Body of pancreas (tissue), 4 donors: ENCODE results near the gene ZNF134. TPM values are rescaled to one million over a fixed set of nuclear protein-coding genes. Genes with fewer than 3 reads are reported as not detected.
A peak's percentile ranks its signal among the peaks of the same experiment; 100 is the strongest.

Experiments
- ATAC-seq: fragments of 150-250 bp; one replicate; pipeline ENCODE4 v1.9.1; 2016
- DNase-seq, 4 donors: peaks; one replicate each; pipeline ENCODE4 v3.0.0-alpha.2; 2019
- H3K27ac ChIP-seq, 4 donors: fragments of 200-600 bp; sonication (generic); 1 replicate in 3 of 4; 2 replicates in 1 of 4; pipeline versions ENCODE4 v1.5.1 to v1.6.1; 2016 to 2019; ENCODE audit warnings: mild to moderate bottlenecking in 1 of 4, mixed read lengths in 1 of 4, moderate library complexity in 1 of 4
- H3K27me3 ChIP-seq, 2 donors: fragments of 200-600 bp; sonication (generic); one replicate each; pipeline ENCODE4 v1.6.0; 2016; ENCODE audit warnings: mild to moderate bottlenecking in 1 of 2
- H3K36me3 ChIP-seq, 2 donors: fragments of 200-600 bp; sonication (generic); replicated peaks in 1 of 2; 2 replicates each; pipeline ENCODE4 v1.5.1; 2016; ENCODE audit warnings: low read depth in 2 of 2; ENCODE audit not compliant: insufficient read depth in 1 of 2
- H3K4me1 ChIP-seq: fragments of 200-600 bp; sonication (generic); one replicate; pipeline ENCODE4 v1.6.0; 2016
- H3K4me3 ChIP-seq, 2 donors: fragments of 200-600 bp; sonication (generic); 1 replicate in 1 of 2; 2 replicates in 1 of 2; pipeline ENCODE4 v1.5.1; 2016 to 2019
- H3K9me3 ChIP-seq, 3 donors: fragments of 200-600 bp; sonication (generic); 1 replicate in 2 of 3; 2 replicates in 1 of 3; pipeline ENCODE4 v1.5.1; 2016
- CTCF ChIP-seq, 7 experiments: fragments of 450-650 bp in 4 of 7; fragments of 200-600 bp in 3 of 7; sonication (generic) in 3 of 7; IDR thresholded peaks; one replicate each; pipeline ENCODE4 v1.5.1; 2016 to 2019; ENCODE audit warnings: antibody characterized with exemption in 7 of 7
- POLR2A ChIP-seq, 3 donors: fragments of 450-650 bp; IDR thresholded peaks; one replicate each; pipeline ENCODE4 v1.6.1; 2016; ENCODE audit warnings: antibody characterized with exemption in 3 of 3, mild to moderate bottlenecking in 2 of 3
- WGBS, 2 donors: methylation state at CpG; one replicate each; pipeline ENCODE4 v1.1.5; 2017; 5-methylcytosine and 5-hydroxymethylcytosine counted together
- intact Hi-C: fragments of 100-400 bp; cut with DNase I; formaldehyde crosslinking; loops from one replicate; pipeline ENCODE4 v1.15.1; 2023
- total RNA-seq, 2 donors: library from RNA; depleted of rRNA; stranded (reverse); fragments of >200 nt; gene quantifications; one replicate each; pipeline ENCODE4 v1.1.0, GENCODE V29; 2016

ZNF134 gene
- total RNA-seq, 2 donors from 2014 or later, result 6.6 to 10.9 TPM

GRCh38 chr19:57633832-57634131, 19.7 kb downstream of the ZNF134 start:
- WGBS, 2 donors, result 12 to 52% methylated on average over 5 to 6 of the region's 6 CpGs
- no peaks in the 10 kb centered on the region for H3K27me3 ChIP-seq
- no peak overlapping the region for H3K4me3 ChIP-seq
- H3K36me3 ChIP-seq, result peaks cover 0 to 9% of the 10 kb centered on the region in 2 donors
- peaks cover 0 to 17% (median 0%) of the 10 kb centered on the region in 3 donors for H3K9me3 ChIP-seq
- intact Hi-C loops, result no loop called here
- DNase-seq (peak in 2 of 4 donors; percentile 8 to 22), ATAC-seq (peak; percentile 30)
- no peak for TF ChIP-seq POLR2A (IDR thresholded peaks at IDR 0.05)
- no peak for TF ChIP-seq CTCF (IDR thresholded peaks at IDR 0.05)
- peak overlapping the region in 2 of 4 donors; percentile 72 for H3K27ac ChIP-seq
- peaks cover 8% of the 10 kb centered on the region for H3K4me1 ChIP-seq

- H3K27me3 ChIP-seq, result no peaks in the 10 kb centered on the region
- peaks cover 8% of the 10 kb centered on the region for H3K4me1 ChIP-seq
- H3K27ac ChIP-seq, result no peak overlapping the region
- 95 to 96% methylated on average over 4 of the region's 4 CpGs for WGBS, 2 donors
- peaks cover 20 to 29% of the 10 kb centered on the region in 2 donors for H3K36me3 ChIP-seq
- peaks cover 0 to 40% (median 0%) of the 10 kb centered on the region in 3 donors for H3K9me3 ChIP-seq
- no peak overlapping the region for H3K4me3 ChIP-seq
- intact Hi-C loops, result no loop called here
- DNase-seq (no peak), ATAC-seq (no peak)
- TF ChIP-seq POLR2A (IDR thresholded peaks at IDR 0.05) (no peak), CTCF (IDR thresholded peaks at IDR 0.05) (no peak)
These were observed 23.3 kb downstream of the ZNF134 start for GRCh38 chr19:57637379-57637778.

GRCh38 chr19:57641715-57642234, 27.7 kb downstream of the ZNF134 start:
- Histone ChIP-seq H3K4me1 (no peaks in the 10 kb centered on the region), H3K36me3 (peaks cover 20% of the 10 kb centered on the region in 2 donors), H3K9me3 (peaks cover 0 to 40% (median 0%) of the 10 kb centered on the region in 3 donors), H3K4me3 (no peak overlapping the region), H3K27ac (no peak overlapping the region), H3K27me3 (no peaks in the 10 kb centered on the region)
- ATAC-seq (no peak), DNase-seq (no peak)
- 91 to 95% methylated on average over 4 of the region's 4 CpGs for WGBS, 2 donors
- TF ChIP-seq POLR2A (IDR thresholded peaks at IDR 0.05) (no peak), CTCF (IDR thresholded peaks at IDR 0.05) (no peak)
- intact Hi-C loops, result no loop called here

- 69 to 81% methylated on average over 4 of the region's 4 CpGs for WGBS, 2 donors
- DNase-seq, result no peak
- no peak overlapping the region for H3K27ac ChIP-seq
These were observed 28.5 kb downstream of the ZNF134 start for GRCh38 chr19:57642396-57643046.

More at GRCh38 chr19:57642396-57643046, 28.5 kb downstream of the ZNF134 start:
- Histone ChIP-seq H3K4me3 (no peak overlapping the region), H3K36me3 (peaks cover 20% of the 10 kb centered on the region in 2 donors), H3K9me3 (peaks cover 0 to 33% (median 0%) of the 10 kb centered on the region in 3 donors), H3K27me3 (no peaks in the 10 kb centered on the region), H3K4me1 (no peaks in the 10 kb centered on the region)
- no peak for ATAC-seq
- intact Hi-C loops, result no loop called here
- TF ChIP-seq POLR2A (IDR thresholded peaks at IDR 0.05) (no peak), CTCF (IDR thresholded peaks at IDR 0.05) (no peak)
